Esophagus squamous epithelium (tissue), 5 donors: ENCODE data around the gene SAMD3. TPM values are rescaled to one million over a fixed set of nuclear protein-coding genes. Genes with fewer than 3 reads are reported as not detected.

ENCODE experiments used
- DNase-seq: peaks from one replicate; lab custom pipeline; 2025; lab: John Stamatoyannopoulos, UW
- H3K27ac ChIP-seq, 4 donors: fragments of 200-600 bp; sonication (generic); one replicate each; pipeline ENCODE4 v1.5.1; 2016 to 2019; ENCODE audit warnings: mild to moderate bottlenecking in 1 of 4
- H3K27me3 ChIP-seq, 4 donors: fragments of 200-600 bp; sonication (generic); 1 replicate in 3 of 4; 2 replicates in 1 of 4; pipeline versions ENCODE4 v1.5.1 to v1.6.0; 2017 to 2021; ENCODE audit warnings: antibody characterized with exemption in 1 of 4
- H3K36me3 ChIP-seq, 3 donors: fragments of 200-600 bp; sonication (generic); one replicate each; pipeline ENCODE4 v1.5.1; 2016 to 2019
- H3K4me1 ChIP-seq, 3 donors: fragments of 200-600 bp; sonication (generic); one replicate each; pipeline ENCODE4 v1.5.1; 2017 to 2019
- H3K4me3 ChIP-seq, 4 donors: fragments of 200-600 bp; sonication (generic); 1 replicate in 3 of 4; 2 replicates in 1 of 4; pipeline ENCODE4 v1.5.1; 2016 to 2019; ENCODE audit warnings: mild to moderate bottlenecking in 2 of 4, moderate library complexity in 1 of 4
- H3K9me3 ChIP-seq, 3 donors: fragments of 200-600 bp; sonication (generic); one replicate each; pipeline ENCODE4 v1.5.1; 2016 to 2019
- POLR2A ChIP-seq, 4 donors: fragments of 450-650 bp; IDR thresholded peaks; one replicate each; pipeline ENCODE4 v1.6.1; 2017; ENCODE audit warnings: antibody characterized with exemption in 4 of 4, mild to moderate bottlenecking in 4 of 4, moderate library complexity in 3 of 4
- WGBS, 2 donors: methylation state at CpG; one replicate each; pipeline ENCODE4 v1.1.5; 2018; 5-methylcytosine and 5-hydroxymethylcytosine counted together
- intact Hi-C: fragments of 100-400 bp; cut with DNase I; formaldehyde crosslinking; loops from one replicate; pipeline ENCODE4 v1.15.0; 2022
- total RNA-seq, 4 donors: library from RNA; depleted of rRNA; stranded (reverse); fragments of >200 nt; gene quantifications; one replicate each; pipeline ENCODE4 v1.1.0, GENCODE V29; 2016
- TF ChIP-seq, protein P1 (sequence below), 6 experiments: fragments of 450-650 bp in 4 of 6; fragments of 200-600 bp in 2 of 6; sonication (generic) in 2 of 6; IDR thresholded peaks; one replicate each; pipeline ENCODE4 v1.5.1; 2016 to 2019; ENCODE audit warnings: antibody characterized with exemption in 6 of 6, mild to moderate bottlenecking in 4 of 6, moderate library complexity in 4 of 6
- donor health status: DM: yes; HTN: yes; CAD: no.

The SAMD3 gene
- total RNA-seq, 4 donors from 2014 or later, result 0.12 to 3.8 (median 0.67) TPM

DNA sequence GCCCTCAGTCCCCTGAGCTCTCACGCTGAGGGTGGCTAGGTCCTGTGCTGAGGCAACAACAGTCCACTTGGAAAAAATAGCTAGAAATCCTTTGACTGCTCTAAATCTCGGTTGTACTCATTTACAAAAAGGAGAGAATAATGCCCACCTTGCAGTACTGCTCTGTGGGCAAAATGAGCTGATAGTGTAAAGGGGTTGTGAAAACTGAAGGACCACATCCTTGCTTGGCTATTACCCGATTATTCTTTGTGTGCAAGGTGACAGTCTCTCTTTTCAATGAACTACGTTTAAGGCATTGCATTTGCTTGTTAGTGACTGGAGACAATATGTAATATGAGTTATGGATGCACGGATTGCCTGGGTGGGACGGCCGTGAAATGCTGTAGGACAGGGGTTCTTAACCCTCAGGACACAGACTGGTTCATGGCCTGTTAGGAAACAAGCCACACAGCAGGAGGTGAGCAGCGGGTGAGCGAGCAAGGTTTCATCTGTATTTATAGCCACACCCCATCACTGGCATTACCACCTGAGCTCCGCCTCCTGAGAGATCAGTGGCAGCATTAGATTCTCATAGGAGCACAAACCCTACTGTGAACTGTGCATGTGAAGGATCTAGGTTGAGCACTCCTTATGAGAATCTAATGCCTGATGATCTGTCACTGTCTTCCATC is 14.6 kb downstream of the SAMD3 start:
- Histone ChIP-seq H3K9me3 (no peaks in the 10 kb centered on the region), H3K4me3 (no peak overlapping the region), H3K4me1 (peaks cover 0 to 9% (median 0%) of the 10 kb centered on the region in 3 donors), H3K27me3 (no peaks in the 10 kb centered on the region), H3K36me3 (no peaks in the 10 kb centered on the region), H3K27ac (no peak overlapping the region)
- no peak for TF ChIP-seq POLR2A (IDR thresholded peaks at IDR 0.05)
- TF ChIP-seq, protein P1, sequence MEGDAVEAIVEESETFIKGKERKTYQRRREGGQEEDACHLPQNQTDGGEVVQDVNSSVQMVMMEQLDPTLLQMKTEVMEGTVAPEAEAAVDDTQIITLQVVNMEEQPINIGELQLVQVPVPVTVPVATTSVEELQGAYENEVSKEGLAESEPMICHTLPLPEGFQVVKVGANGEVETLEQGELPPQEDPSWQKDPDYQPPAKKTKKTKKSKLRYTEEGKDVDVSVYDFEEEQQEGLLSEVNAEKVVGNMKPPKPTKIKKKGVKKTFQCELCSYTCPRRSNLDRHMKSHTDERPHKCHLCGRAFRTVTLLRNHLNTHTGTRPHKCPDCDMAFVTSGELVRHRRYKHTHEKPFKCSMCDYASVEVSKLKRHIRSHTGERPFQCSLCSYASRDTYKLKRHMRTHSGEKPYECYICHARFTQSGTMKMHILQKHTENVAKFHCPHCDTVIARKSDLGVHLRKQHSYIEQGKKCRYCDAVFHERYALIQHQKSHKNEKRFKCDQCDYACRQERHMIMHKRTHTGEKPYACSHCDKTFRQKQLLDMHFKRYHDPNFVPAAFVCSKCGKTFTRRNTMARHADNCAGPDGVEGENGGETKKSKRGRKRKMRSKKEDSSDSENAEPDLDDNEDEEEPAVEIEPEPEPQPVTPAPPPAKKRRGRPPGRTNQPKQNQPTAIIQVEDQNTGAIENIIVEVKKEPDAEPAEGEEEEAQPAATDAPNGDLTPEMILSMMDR (IDR thresholded peaks at IDR 0.05), result no peak
- WGBS, 2 donors, result 79 to 91% methylated on average over 7 to 10 of the region's 10 CpGs
- no peak for DNase-seq
- intact Hi-C loops, result no loop called here

DNA sequence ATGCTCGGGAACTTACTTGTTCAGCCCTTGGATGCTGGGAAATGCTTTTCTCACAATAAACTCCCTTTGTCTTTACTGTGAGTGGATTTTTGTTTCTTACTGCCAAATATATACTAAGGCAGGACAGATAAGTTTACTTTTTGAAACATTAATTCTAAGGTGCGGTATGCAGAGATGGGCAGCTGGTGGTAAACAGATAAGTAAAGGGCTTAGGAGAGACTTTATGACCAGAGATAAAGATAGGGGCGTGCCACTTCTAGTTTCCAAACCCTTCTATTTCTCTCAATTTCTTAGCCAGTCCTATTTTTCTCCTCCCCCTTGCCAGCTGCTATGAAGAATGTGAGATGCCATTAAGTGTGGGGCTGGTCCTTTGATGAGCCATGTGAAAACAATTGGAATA is 16.3 kb downstream of the SAMD3 start:
- DNase-seq, result no peak
- intact Hi-C loops, result no loop called here
- H3K9me3 ChIP-seq, result no peaks in the 10 kb centered on the region
- H3K4me1 ChIP-seq, result no peaks in the 10 kb centered on the region
- TF ChIP-seq POLR2A (IDR thresholded peaks at IDR 0.05), result no peak
- TF ChIP-seq, protein P1 (IDR thresholded peaks at IDR 0.05), result no peak
- H3K36me3 ChIP-seq, result no peaks in the 10 kb centered on the region
- H3K4me3 ChIP-seq, result no peak overlapping the region
- WGBS, 2 donors, result 85 to 91% methylated on average over 3 of the region's 3 CpGs
- no peak overlapping the region for H3K27ac ChIP-seq
- H3K27me3 ChIP-seq, result no peaks in the 10 kb centered on the region

DNA sequence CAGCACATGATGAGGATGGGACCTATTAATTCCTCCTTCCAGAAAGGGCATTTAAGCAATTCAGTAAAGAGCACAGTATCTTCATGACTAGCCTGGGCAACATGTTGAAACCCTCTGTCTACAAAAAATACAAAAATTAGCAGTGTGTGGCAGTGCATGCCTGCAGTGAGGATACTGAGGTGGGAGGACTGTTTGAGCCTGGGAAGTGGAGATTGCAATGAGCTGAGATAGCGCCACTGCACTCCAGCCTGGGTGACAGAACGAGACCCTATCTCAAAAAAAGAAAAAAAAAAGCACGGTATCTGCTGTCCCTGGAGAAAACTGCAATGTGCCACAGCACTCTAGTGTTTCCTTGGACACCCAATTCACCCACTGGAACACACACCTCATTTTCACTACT is 18.4 kb downstream of the SAMD3 start:
- no peak for DNase-seq
- Histone ChIP-seq H3K27ac (no peak overlapping the region), H3K36me3 (no peaks in the 10 kb centered on the region), H3K4me1 (no peaks in the 10 kb centered on the region), H3K27me3 (no peaks in the 10 kb centered on the region), H3K4me3 (no peak overlapping the region), H3K9me3 (no peaks in the 10 kb centered on the region)
- WGBS, 2 donors, result 62 to 63% methylated on average over 3 of the region's 3 CpGs
- intact Hi-C loops, result no loop called here
- no peak for TF ChIP-seq POLR2A (IDR thresholded peaks at IDR 0.05)
- TF ChIP-seq, protein P1 (IDR thresholded peaks at IDR 0.05), result no peak

DNA sequence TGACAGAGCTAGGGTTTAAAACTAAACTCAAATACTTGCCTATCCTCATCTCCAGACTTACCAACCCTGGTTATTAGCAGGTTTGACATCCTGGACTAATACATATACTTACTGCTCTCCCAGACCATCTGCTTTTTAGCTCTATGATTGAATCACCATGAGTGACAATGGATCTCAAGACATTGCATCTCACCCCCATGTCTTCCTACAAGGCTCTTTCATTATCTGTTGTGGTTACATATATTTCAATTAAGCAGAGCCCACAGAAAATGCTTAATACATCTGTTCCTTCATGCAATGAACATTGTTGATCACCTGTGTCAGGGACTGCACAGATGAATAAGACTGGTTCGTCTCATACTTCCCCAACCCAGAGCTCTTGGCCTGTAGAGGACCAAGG is 19.4 kb downstream of the SAMD3 start:
- Histone ChIP-seq H3K36me3 (no peaks in the 10 kb centered on the region), H3K27me3 (no peaks in the 10 kb centered on the region), H3K9me3 (no peaks in the 10 kb centered on the region), H3K4me3 (no peak overlapping the region), H3K4me1 (no peaks in the 10 kb centered on the region), H3K27ac (no peak overlapping the region)
- WGBS, 2 donors, result 90 to 92% methylated on average over 1 of the region's 1 CpG
- intact Hi-C loops, result no loop called here
- no peak for DNase-seq
- no peak for TF ChIP-seq POLR2A (IDR thresholded peaks at IDR 0.05)
- TF ChIP-seq, protein P1 (IDR thresholded peaks at IDR 0.05), result no peak

DNA sequence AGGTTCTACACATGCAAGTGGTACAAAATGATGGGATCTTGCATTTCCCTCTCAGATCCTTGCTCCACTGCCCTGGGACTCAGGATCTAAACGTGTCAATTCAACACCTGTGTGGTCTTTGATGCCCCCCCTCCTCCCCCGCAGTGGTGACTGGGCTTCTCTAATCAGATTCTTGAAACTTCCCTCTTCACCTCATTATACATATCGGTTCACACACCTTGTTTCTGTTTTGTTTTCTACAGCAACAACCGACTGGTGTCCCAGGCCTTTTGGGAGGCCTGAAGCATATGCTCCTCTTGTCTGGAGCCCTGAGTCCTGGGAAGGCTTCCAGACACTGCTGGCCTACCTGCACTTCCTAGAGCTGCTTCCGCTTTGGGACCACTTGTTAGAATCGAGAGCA is 20.0 kb downstream of the SAMD3 start:
- no peaks in the 10 kb centered on the region for H3K9me3 ChIP-seq
- H3K27me3 ChIP-seq, result no peaks in the 10 kb centered on the region
- H3K27ac ChIP-seq, result no peak overlapping the region
- no peak overlapping the region for H3K4me3 ChIP-seq
- intact Hi-C loops, result no loop called here
- no peak for TF ChIP-seq POLR2A (IDR thresholded peaks at IDR 0.05)
- TF ChIP-seq, protein P1 (IDR thresholded peaks at IDR 0.05), result no peak
- H3K4me1 ChIP-seq, result no peaks in the 10 kb centered on the region
- no peak for DNase-seq
- 42 to 66% methylated on average over 5 to 6 of the region's 6 CpGs for WGBS, 2 donors
- no peaks in the 10 kb centered on the region for H3K36me3 ChIP-seq
